DND-41 (cell line): ENCODE measurements around the gene TCF20.
A peak's percentile ranks its signal among the peaks of the same experiment; 100 is the strongest.

ENCODE experiments used
- EZH2 ChIP-seq: IDR thresholded peaks from 3 replicates; pipeline ENCODE4 v1.6.1; 2012; ENCODE audit warnings: borderline replicate concordance, low read depth, mild to moderate bottlenecking, moderate library complexity, low read length, inconsistent platforms; ENCODE audit not compliant: severe bottlenecking
- TF ChIP-seq, protein P1 (sequence below): IDR thresholded peaks from 2 replicates; pipeline ENCODE4 v1.5.1; 2012; ENCODE audit warnings: borderline replicate concordance, low read length, moderate library complexity, mild to moderate bottlenecking; ENCODE audit not compliant: poor library complexity, severe bottlenecking; ENCODE audit errors: extremely low read depth

DNA sequence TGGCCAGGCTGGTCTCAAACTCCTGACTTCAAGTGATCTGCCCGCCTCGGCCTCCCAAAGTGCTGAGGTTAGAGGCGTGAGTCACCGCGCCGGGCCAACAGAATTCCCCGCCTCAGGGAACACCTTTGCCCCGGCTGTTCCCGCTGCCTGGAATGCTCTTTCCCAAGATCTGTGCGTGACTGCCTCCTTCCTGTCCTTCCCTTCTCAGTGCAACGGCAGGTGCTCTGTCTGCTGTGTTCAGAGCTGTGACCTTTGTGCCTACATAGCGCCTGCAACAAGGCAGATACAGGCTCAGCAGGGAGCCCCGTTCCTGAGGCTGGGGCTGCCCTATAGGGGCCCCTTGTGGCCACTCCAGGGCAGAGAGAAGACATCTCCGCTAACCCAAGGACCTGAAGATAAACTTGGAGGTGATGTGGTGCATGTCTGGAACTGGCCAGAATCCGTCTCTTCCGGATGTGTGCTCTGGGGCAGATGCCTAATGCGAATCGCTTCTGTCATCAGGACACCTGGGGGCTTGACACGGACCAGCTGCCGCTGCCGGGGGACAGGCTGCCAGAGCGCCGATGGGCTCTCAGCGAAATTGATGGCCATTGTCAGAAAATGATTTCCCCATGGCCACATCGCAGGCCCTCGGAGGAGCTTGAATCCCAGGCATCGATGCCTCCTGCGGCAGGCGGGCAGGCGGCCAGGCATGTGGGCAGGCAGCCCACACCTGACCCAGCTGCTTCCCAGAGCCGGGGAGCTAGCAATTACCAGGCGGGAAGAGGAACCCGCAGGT, 43.5 kb upstream of the TCF20 start:
- TF ChIP-seq, protein P1, sequence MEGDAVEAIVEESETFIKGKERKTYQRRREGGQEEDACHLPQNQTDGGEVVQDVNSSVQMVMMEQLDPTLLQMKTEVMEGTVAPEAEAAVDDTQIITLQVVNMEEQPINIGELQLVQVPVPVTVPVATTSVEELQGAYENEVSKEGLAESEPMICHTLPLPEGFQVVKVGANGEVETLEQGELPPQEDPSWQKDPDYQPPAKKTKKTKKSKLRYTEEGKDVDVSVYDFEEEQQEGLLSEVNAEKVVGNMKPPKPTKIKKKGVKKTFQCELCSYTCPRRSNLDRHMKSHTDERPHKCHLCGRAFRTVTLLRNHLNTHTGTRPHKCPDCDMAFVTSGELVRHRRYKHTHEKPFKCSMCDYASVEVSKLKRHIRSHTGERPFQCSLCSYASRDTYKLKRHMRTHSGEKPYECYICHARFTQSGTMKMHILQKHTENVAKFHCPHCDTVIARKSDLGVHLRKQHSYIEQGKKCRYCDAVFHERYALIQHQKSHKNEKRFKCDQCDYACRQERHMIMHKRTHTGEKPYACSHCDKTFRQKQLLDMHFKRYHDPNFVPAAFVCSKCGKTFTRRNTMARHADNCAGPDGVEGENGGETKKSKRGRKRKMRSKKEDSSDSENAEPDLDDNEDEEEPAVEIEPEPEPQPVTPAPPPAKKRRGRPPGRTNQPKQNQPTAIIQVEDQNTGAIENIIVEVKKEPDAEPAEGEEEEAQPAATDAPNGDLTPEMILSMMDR, result peak; percentile 33
- TF ChIP-seq EZH2, result no peak
